ENCODE results near the gene SEMA3G.

SEMA3G gene

DNA sequence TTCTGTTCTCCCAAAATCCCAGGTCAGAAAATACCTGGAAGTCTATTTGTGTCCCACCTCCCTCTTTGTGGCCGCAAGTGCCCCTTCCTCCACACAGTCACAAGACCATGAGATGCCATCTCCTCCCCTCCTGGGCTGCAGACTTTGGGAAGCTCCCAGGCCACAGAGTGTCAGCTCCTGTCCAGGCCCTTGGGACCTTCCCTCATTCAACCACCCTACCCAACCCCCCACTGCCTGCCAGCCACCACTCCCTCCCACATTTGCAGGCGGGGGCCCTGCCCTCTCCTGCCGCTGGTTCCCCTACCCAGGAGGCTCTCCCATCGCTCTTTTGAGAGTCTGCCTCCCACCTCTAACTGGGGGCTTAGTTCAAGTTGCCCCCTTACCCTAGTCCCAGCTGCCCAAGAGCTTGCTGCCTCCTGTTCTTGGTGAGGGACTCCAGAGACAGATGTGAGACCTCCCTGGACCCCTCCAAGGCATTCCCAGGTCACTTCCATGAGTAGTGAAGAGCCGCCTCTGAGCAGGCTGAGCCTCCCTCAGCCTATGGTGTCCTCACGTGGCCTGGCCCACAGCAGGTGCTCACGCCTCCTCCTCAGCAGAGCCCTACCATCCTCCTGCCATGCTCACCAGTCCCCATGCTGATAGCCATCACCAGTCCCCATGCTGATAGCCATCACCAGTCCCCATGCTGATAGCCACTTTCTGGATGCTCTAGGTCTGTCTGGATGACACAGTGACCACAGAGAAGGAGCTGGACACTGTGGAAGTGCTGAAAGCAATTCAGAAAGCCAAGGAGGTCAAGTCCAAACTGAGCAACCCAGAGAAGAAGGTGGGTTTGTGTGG, 34.4 kb upstream of the SEMA3G start:
- DNase-seq = no peak

DNA sequence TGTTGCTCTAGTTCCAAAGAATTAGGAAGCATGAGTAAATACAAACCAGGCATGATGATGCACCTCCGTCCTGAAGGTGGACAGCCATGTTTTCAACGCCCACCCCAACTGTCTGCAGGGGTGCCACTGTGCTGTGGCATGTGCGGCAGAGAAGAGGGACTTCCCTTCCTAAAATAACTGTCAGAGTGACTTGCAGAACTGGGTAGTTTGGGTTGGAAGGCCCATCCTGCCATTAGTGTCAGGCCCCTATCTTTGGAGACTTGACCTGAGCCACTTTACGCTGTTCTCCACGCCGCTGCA, 32.8 kb upstream of the SEMA3G start:
- DNase-seq = no peak

GRCh38 chr3:52477076-52477795, 32.3 kb upstream of the SEMA3G start:
- no peak for DNase-seq

- DNase-seq = no peak
These were observed 28.1 kb upstream of the SEMA3G start for GRCh38 chr3:52473026-52473425.

- DNase-seq = no peak
These were observed 27.5 kb upstream of the SEMA3G start for GRCh38 chr3:52472239-52473000.

DNA sequence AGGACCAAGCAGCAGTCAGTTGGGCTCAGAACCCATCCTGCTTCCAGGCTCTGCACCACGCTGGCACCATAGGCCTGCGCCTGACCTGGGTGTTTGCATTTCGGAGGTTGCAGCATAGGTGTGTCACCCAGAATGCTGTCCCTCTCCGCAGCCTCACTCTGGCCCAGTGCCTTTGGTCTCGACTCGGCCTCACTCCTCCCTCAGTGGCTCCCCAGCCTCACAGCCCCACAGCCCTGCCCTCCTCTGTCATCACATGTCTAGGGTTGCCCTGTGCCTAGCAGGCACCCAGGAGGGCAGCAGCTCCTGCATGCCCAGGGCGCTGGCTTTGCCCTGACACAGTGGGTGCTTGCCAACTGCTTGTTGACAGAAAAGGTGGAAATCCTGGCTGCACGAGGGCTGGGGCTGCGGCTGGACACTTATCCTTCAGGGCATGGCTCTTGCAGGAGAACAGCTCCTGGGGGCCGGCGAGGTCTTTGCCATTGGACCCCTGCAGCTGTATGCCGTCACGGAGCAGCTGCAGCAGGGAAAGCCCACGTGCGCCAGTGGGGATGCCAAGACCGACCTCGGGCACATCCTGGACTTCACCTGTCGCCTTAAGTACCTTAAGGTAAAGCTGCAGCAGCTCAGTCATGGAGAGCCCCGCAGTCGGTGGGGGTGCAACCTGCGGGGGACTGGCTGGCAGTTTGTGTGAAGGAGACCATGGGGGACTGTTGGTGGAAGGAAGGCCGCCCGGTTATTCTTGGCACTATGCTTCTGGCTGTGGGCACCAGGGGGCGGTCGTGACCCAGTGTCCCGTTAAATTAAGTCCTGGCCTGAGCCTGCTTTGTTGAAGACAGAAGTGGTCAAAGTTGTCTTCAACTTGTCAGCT, 26.7 kb upstream of the SEMA3G start:
- DNase-seq = no peak

DNA sequence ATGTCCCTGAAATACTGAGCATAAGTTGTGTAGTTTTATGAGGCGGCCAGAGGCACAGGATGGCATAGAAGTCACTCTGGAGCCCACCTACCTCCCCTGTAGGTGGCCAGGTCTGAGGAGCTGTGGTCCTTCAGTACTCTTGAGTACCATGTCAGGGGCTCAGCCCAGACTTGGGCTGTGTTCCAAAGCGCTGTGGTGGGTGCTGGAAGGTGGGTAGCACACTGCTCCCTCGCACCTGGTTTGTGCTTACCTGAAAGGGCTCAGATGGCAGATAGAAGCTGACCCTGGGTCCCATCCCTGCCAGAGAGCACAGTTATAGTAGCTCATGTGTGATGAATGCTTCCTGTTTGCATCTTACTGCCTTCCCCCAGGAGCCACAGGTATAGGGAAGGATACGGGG, 26.0 kb upstream of the SEMA3G start:
- DNase-seq = no peak

DNA sequence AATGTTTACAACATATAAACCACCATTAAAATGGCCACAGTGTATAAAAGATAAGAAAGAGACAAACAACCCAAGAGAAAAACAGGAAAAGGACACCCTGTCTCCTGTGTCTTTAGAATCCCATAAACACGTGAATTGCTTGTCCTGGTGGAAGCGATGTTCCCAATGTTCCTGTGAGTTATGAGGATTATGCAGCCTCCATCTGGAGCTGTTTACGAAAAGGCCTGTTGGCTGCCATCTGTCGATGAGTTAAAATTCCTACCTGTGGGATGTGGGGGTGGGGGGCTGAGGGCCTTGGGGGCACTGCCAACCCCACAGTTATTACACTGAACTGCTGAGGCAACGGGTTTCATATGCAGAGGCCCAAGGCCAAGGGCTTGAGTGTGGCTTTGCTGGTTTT, 24.1 kb upstream of the SEMA3G start:
- DNase-seq = no peak

- no peak for DNase-seq
These were observed 23.4 kb upstream of the SEMA3G start for GRCh38 chr3:52468336-52468735.

DNA sequence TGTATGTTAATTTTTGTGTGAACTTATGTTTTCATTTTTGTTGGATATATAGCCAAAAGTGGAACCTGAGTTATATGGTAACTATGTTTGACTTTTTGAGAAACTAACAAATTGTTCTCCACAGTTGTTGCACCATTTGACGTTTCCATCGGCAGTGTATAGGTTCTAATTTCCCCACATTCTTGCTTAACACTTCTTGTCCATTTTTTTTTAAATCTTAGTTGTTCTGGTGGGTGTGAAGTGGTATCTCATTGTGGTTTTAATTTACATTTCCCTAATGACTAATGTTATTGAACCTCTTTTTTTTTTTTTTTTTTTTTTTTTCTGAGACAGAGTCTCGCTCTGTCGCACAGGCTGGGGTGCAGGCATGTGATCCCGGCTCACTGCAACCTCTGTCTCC, 18.5 kb upstream of the SEMA3G start:
- DNase-seq = no peak

DNA sequence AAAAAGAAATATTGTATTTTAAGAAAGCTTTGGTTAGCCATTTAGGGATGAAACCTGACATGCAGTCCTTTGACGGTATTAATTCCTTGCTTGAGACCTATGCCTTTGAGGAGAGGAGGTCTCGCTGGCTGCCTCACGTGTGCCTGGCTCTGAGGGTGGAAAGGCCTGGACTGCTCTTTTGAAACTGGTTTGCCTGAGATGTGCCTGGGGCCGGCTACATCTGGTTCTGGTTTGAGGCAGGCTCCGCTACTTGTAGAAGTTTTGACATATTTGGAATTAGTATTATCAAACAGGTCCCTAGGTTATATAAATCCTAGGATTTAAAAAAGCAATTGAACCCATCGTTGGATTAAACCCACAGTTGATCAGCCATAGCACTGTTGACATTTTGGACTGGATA, 17.0 kb upstream of the SEMA3G start:
- no peak for DNase-seq

DNA sequence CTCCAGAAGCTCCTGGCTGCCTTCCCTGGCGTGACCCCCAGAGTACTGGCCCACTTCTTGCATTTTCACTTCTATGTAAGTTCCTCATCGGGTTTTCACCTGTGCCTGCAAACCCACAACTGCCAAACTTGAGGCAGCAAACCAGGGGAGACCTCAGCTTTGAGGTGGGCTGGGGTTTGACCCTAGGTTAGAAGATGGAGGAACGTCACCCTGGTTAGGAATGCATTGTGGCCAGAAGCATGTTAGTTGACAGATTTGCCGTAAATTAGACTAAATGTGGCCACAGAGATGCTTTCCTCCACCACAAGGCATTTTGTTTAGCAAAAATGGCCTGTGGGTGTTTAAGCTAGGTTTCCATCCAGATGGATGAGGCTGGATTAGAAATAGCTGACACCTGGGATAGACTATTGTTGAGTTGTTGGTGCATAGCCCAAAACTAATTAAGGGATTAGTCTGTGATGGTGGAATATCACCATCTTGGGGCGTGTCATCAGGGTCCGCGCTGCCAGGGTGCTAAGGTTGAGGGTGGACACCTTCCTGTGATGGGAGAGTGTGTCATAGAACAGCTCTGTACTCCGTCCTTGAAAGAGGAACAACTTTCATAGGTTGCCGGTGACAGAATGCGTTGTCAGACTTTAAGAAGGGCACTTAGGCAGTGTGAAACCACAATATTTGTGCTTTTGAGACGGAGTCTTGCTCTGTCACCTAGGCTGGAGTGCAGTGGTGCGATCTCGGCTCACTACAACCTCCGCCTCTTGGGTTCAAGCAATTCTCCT, 14.1 kb upstream of the SEMA3G start:
- DNase-seq = no peak

- no peak for DNase-seq
These were observed 13.3 kb upstream of the SEMA3G start for GRCh38 chr3:52458031-52458760.

GRCh38 chr3:52456800-52457183, 11.9 kb upstream of the SEMA3G start:
- no peak for DNase-seq

- DNase-seq = no peak
These were observed 11.4 kb upstream of the SEMA3G start for GRCh38 chr3:52456169-52456799.

DNA sequence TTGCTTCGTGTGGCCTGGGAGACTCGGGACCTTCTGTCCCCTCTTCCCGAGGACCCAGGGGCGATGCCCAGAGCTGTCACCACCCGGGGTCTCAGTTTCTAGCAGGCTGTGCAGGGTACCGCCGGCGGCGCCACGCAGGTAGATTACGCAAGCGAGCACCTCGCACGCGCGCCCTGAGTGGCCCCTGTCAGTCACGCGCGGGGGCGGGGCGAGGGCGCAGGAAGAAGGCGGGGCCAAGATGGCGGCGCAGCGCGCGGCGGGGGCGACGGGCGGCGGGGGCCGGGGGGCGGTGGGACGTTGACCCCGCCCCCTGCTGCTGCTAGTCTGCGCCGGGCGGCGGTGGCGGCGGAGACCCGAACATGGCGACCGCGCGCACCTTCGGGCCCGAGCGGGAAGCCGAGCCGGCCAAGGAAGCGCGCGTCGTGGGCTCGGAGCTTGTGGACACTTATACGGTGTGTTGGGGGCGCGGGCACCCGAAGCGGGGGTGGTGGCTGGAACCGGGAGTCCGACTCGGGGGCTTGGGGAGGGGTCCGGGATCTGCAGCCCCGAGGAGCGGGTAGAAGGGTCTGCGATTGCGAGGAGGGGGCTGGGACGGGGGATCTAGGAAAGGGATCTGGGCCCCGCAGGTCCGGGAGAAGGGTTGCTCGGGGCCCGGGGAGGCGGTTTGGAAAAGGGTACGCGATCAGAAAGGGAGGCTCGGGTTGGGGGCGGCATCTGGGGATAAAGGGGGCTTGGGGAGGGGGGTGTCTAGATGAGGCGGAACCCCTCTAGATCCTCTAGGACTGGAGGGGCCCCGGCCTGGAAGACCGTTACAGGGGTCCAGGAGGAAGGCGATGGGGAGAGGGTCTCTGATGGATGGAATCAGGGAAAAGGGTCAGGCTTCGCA, 10.6 kb upstream of the SEMA3G start, which contains the start of gene NISCH:
NISCH (plus strand) TSS at position 322 of the 886 bp plus-strand sequence; CDS start at position 360, 38 bp downstream.
- peak; percentile 70 for DNase-seq

DNA sequence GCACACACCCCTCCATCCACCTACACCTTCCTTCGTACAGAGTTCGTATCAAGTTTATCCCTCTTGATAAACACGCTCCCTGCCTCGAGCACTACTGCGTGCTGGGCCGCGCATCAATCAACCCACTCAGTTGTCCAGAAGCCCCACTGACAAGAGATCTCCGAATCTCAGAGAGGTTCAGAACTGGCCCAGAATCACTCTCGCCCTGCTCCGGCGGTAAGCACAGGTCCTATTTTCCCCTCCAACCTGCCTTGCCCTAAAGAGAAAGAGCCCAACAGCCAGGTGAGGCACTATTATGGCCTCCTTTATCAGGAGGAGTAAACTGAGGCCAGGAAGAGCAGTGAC, 10.0 kb upstream of the SEMA3G start:
- no peak for DNase-seq

GRCh38 chr3:52454250-52454937, 9.5 kb upstream of the SEMA3G start:
- no peak for DNase-seq

All from COR-L47 (cell line).